ENCODE results near the gene BRINP3.
A peak's percentile ranks its signal among the peaks of the same experiment; 100 is the strongest.

BRINP3 gene

GRCh38 chr1:190413142-190413541 lies 64.5 kb downstream of the BRINP3 start:
- no peak for DNase-seq (ENCODE audit: insufficient read length, low spot score)
- no peak for FAIRE-seq
- no peak for TF ChIP-seq PAX5 (IDR thresholded peaks at IDR 0.05; ENCODE audit: insufficient read depth, low read length, severe bottlenecking)
- no peak for TF ChIP-seq TAF1 (IDR thresholded peaks at IDR 0.05; ENCODE audit: low read depth, low read length)
- no peak for TF ChIP-seq SPI1 (IDR thresholded peaks at IDR 0.05; ENCODE audit: low read depth, low read length)
- TF ChIP-seq POLR2AphosphoS5 (IDR thresholded peaks at IDR 0.05; ENCODE audit: low read depth, low read length): no peak
- TF ChIP-seq POU2F2 (IDR thresholded peaks at IDR 0.05; ENCODE audit: low read depth, low read length): no peak
- TF ChIP-seq POLR2A (IDR thresholded peaks at IDR 0.05; ENCODE audit: low read depth, low read length): no peak

GRCh38 chr1:190403402-190403801 lies 74.3 kb downstream of the BRINP3 start:
- TF ChIP-seq TAF1 (IDR thresholded peaks at IDR 0.05; ENCODE audit: low read depth, low read length): no peak
- TF ChIP-seq SPI1 (IDR thresholded peaks at IDR 0.05; ENCODE audit: low read depth, low read length): no peak
- TF ChIP-seq POU2F2 (IDR thresholded peaks at IDR 0.05; ENCODE audit: low read depth, low read length): no peak
- TF ChIP-seq PAX5 (IDR thresholded peaks at IDR 0.05; ENCODE audit: insufficient read depth, low read length, severe bottlenecking): no peak
- TF ChIP-seq POLR2AphosphoS5 (IDR thresholded peaks at IDR 0.05; ENCODE audit: low read depth, low read length): no peak
- no peak for DNase-seq (ENCODE audit: insufficient read length, low spot score)
- FAIRE-seq: no peak

- TF ChIP-seq POU2F2 (IDR thresholded peaks at IDR 0.05; ENCODE audit: low read depth, low read length) (no peak), POLR2AphosphoS5 (IDR thresholded peaks at IDR 0.05; ENCODE audit: low read depth, low read length) (no peak), SPI1 (IDR thresholded peaks at IDR 0.05; ENCODE audit: low read depth, low read length) (no peak), POLR2A (IDR thresholded peaks at IDR 0.05; ENCODE audit: low read depth, low read length) (no peak), PAX5 (IDR thresholded peaks at IDR 0.05; ENCODE audit: insufficient read depth, low read length, severe bottlenecking) (no peak), TAF1 (IDR thresholded peaks at IDR 0.05; ENCODE audit: low read depth, low read length) (no peak)
- no peak for FAIRE-seq
- DNase-seq (ENCODE audit: insufficient read length, low spot score): no peak
Measured at GRCh38 chr1:190399233-190399632, 78.4 kb downstream of the BRINP3 start.

GRCh38 chr1:190391582-190391981 lies 86.1 kb downstream of the BRINP3 start:
- no peak for FAIRE-seq
- TF ChIP-seq SPI1 (IDR thresholded peaks at IDR 0.05; ENCODE audit: low read depth, low read length): no peak
- TF ChIP-seq TAF1 (IDR thresholded peaks at IDR 0.05; ENCODE audit: low read depth, low read length): no peak
- no peak for TF ChIP-seq POLR2AphosphoS5 (IDR thresholded peaks at IDR 0.05; ENCODE audit: low read depth, low read length)
- TF ChIP-seq POU2F2 (IDR thresholded peaks at IDR 0.05; ENCODE audit: low read depth, low read length): no peak
- TF ChIP-seq POLR2A (IDR thresholded peaks at IDR 0.05; ENCODE audit: low read depth, low read length): no peak
- no peak for TF ChIP-seq PAX5 (IDR thresholded peaks at IDR 0.05; ENCODE audit: insufficient read depth, low read length, severe bottlenecking)
- DNase-seq (ENCODE audit: insufficient read length, low spot score): no peak

GRCh38 chr1:190377991-190378390 lies 99.7 kb downstream of the BRINP3 start:
- TF ChIP-seq PAX5 (IDR thresholded peaks at IDR 0.05; ENCODE audit: insufficient read depth, low read length, severe bottlenecking) (no peak), TAF1 (IDR thresholded peaks at IDR 0.05; ENCODE audit: low read depth, low read length) (no peak), POU2F2 (IDR thresholded peaks at IDR 0.05; ENCODE audit: low read depth, low read length) (no peak), SPI1 (IDR thresholded peaks at IDR 0.05; ENCODE audit: low read depth, low read length) (no peak), POLR2AphosphoS5 (IDR thresholded peaks at IDR 0.05; ENCODE audit: low read depth, low read length) (no peak), POLR2A (IDR thresholded peaks at IDR 0.05; ENCODE audit: low read depth, low read length) (no peak)
- DNase-seq (ENCODE audit: insufficient read length, low spot score) (no peak), FAIRE-seq (no peak)

GRCh38 chr1:190377294-190377693 lies 100.4 kb downstream of the BRINP3 start:
- DNase-seq (ENCODE audit: insufficient read length, low spot score) (no peak), FAIRE-seq (no peak)
- TF ChIP-seq PAX5 (IDR thresholded peaks at IDR 0.05; ENCODE audit: insufficient read depth, low read length, severe bottlenecking) (no peak), POLR2A (IDR thresholded peaks at IDR 0.05; ENCODE audit: low read depth, low read length) (no peak), POU2F2 (IDR thresholded peaks at IDR 0.05; ENCODE audit: low read depth, low read length) (no peak), POLR2AphosphoS5 (IDR thresholded peaks at IDR 0.05; ENCODE audit: low read depth, low read length) (no peak), SPI1 (IDR thresholded peaks at IDR 0.05; ENCODE audit: low read depth, low read length) (peak; percentile 61), TAF1 (IDR thresholded peaks at IDR 0.05; ENCODE audit: low read depth, low read length) (no peak)

- no peak for TF ChIP-seq POLR2AphosphoS5 (IDR thresholded peaks at IDR 0.05; ENCODE audit: low read depth, low read length)
- TF ChIP-seq POLR2A (IDR thresholded peaks at IDR 0.05; ENCODE audit: low read depth, low read length): no peak
- no peak for TF ChIP-seq SPI1 (IDR thresholded peaks at IDR 0.05; ENCODE audit: low read depth, low read length)
- no peak for TF ChIP-seq POU2F2 (IDR thresholded peaks at IDR 0.05; ENCODE audit: low read depth, low read length)
- no peak for TF ChIP-seq TAF1 (IDR thresholded peaks at IDR 0.05; ENCODE audit: low read depth, low read length)
- no peak for TF ChIP-seq PAX5 (IDR thresholded peaks at IDR 0.05; ENCODE audit: insufficient read depth, low read length, severe bottlenecking)
- FAIRE-seq (no peak), DNase-seq (ENCODE audit: insufficient read length, low spot score) (no peak)
Measured at GRCh38 chr1:190376044-190376443, 101.6 kb downstream of the BRINP3 start.

- no peak for DNase-seq (ENCODE audit: insufficient read length, low spot score)
- no peak for TF ChIP-seq POLR2AphosphoS5 (IDR thresholded peaks at IDR 0.05; ENCODE audit: low read depth, low read length)
- no peak for TF ChIP-seq POU2F2 (IDR thresholded peaks at IDR 0.05; ENCODE audit: low read depth, low read length)
- no peak for TF ChIP-seq PAX5 (IDR thresholded peaks at IDR 0.05; ENCODE audit: insufficient read depth, low read length, severe bottlenecking)
- no peak for TF ChIP-seq SPI1 (IDR thresholded peaks at IDR 0.05; ENCODE audit: low read depth, low read length)
- no peak for TF ChIP-seq POLR2A (IDR thresholded peaks at IDR 0.05; ENCODE audit: low read depth, low read length)
- no peak for TF ChIP-seq TAF1 (IDR thresholded peaks at IDR 0.05; ENCODE audit: low read depth, low read length)
- FAIRE-seq: no peak
Measured at GRCh38 chr1:190373705-190374336, 103.8 kb downstream of the BRINP3 start.

GRCh38 chr1:190367200-190367599 lies 110.5 kb downstream of the BRINP3 start:
- no peak for FAIRE-seq
- TF ChIP-seq PAX5 (IDR thresholded peaks at IDR 0.05; ENCODE audit: insufficient read depth, low read length, severe bottlenecking) (no peak), TAF1 (IDR thresholded peaks at IDR 0.05; ENCODE audit: low read depth, low read length) (no peak), POLR2A (IDR thresholded peaks at IDR 0.05; ENCODE audit: low read depth, low read length) (no peak), SPI1 (IDR thresholded peaks at IDR 0.05; ENCODE audit: low read depth, low read length) (no peak), POLR2AphosphoS5 (IDR thresholded peaks at IDR 0.05; ENCODE audit: low read depth, low read length) (no peak), POU2F2 (IDR thresholded peaks at IDR 0.05; ENCODE audit: low read depth, low read length) (no peak)
- DNase-seq (ENCODE audit: insufficient read length, low spot score): no peak
